Lung (tissue), 12 donors: Measurements from ENCODE around the gene GNA15. TPM values are rescaled to one million over a fixed set of nuclear protein-coding genes. Genes with fewer than 3 reads are reported as not detected.

Source experiments
- ATAC-seq: fragments of 200-7000 bp; cut with Tn5 transposase; one replicate; pipeline ENCODE4 v1.9.1; 2020; ENCODE audit warnings: moderate number of reproducible peaks; ENCODE audit not compliant: insufficient read depth, low FRiP score
- DNase-seq, 3 donors: peaks; one replicate each; pipeline ENCODE4 v3.0.0-alpha.2; 2013 to 2017
- H3K27ac ChIP-seq, 2 donors: one replicate each; pipeline ENCODE4 v1.5.1; 2013; ENCODE audit warnings: mild to moderate bottlenecking in 2 of 2, moderate library complexity in 2 of 2, control low read depth in 1 of 2, inconsistent platforms in 1 of 2, low read depth in 1 of 2, low read length in 1 of 2
- H3K27me3 ChIP-seq, 3 donors: one replicate each; pipeline ENCODE4 v1.5.1; 2013; ENCODE audit warnings: low read length in 2 of 3; ENCODE audit not compliant: control insufficient read depth in 3 of 3, insufficient read depth in 3 of 3
- H3K36me3 ChIP-seq, 4 donors: one replicate each; pipeline ENCODE4 v1.5.1; 2013; ENCODE audit warnings: low read length in 4 of 4, mild to moderate bottlenecking in 1 of 4, moderate library complexity in 1 of 4; ENCODE audit not compliant: control insufficient read depth in 4 of 4, insufficient read depth in 4 of 4
- H3K4me1 ChIP-seq, 5 donors: one replicate each; pipeline ENCODE4 v1.5.1; 2013; ENCODE audit warnings: low read length in 5 of 5, mild to moderate bottlenecking in 2 of 5, moderate library complexity in 1 of 5; ENCODE audit not compliant: control insufficient read depth in 5 of 5, insufficient read depth in 5 of 5
- H3K4me3 ChIP-seq: one replicate; pipeline ENCODE4 v1.5.1; 2013; ENCODE audit warnings: mild to moderate bottlenecking, control low read depth, moderate library complexity
- H3K9ac ChIP-seq, 2 donors: one replicate each; pipeline ENCODE4 v1.5.1; 2013; ENCODE audit warnings: low read length in 2 of 2, control low read depth in 1 of 2; ENCODE audit not compliant: insufficient read depth in 1 of 2
- H3K9me3 ChIP-seq, 4 donors: one replicate each; pipeline ENCODE4 v1.5.1; 2013; ENCODE audit warnings: low read length in 3 of 4, mild to moderate bottlenecking in 1 of 4, moderate library complexity in 1 of 4; ENCODE audit not compliant: control insufficient read depth in 4 of 4, insufficient read depth in 3 of 4
- WGBS, 2 donors: extraction: QIAGEN DNeasy Blood & Tissue Kit; methylation state at CpG; one replicate each; pipeline ENCODE4 v1.1.7; 2013; 5-methylcytosine and 5-hydroxymethylcytosine counted together
- polyA plus RNA-seq, 2 donors: library from polyadenylated mRNA; stranded (reverse); fragments of 200-250 nt; gene quantifications; one replicate each; pipeline ENCODE4 v1.2.1, GENCODE V29; 2013
- total RNA-seq, 2 donors: library from RNA; depleted of rRNA in 1 of 2; stranded (reverse); fragments of >200 nt in 1 of 2; gene quantifications; one replicate each; pipeline ENCODE4 v1.2.1, GENCODE V29; 2014 to 2021
- TF ChIP-seq, protein P1 (sequence below): IDR thresholded peaks from 2 replicates; pipeline ENCODE4 v1.5.1; 2012; ENCODE audit warnings: mild to moderate bottlenecking; ENCODE audit errors: control extremely low read depth, extremely low read depth
- donor health status: control.
- donor health status: control.
- donor health status: Bipolar disorder and iron deficiency.
- donor health status: healthy.
- donor health status: DM: yes; HTN: yes; CAD: no.

Gene GNA15
- total and polyA plus RNA-seq, 4 donors, result 18.6 to 65.4 (median 28.7) TPM

DNA sequence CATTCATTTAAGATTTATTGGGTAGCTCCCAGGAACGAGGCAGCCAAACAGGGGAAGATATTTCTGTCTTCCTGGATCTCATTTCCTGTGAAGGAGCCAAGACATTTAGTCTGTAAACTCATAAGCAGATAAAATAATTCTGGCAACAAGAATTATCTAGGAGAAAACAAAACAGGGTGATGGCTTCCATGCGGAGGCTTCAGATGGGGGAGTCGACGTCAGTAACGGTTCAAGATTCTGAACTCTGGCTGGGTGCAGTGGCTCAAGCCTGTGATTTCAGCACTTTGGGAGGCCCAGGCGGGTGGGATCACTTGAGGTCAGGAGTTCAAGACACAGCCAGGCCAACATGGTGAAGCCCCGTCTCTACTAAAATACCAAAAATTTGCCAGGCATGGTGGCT lies 1.3 kb downstream of the GNA15 start:
- Histone ChIP-seq H3K4me1 (peaks cover 0 to 13% (median 3%) of the 10 kb centered on the region in 5 donors), H3K36me3 (no peaks in the 10 kb centered on the region), H3K9ac (no peak overlapping the region), H3K4me3 (no peak overlapping the region), H3K27ac (peak overlapping the region in 1 of 2 donors; percentile 76), H3K27me3 (no peaks in the 10 kb centered on the region), H3K9me3 (no peaks in the 10 kb centered on the region)
- ATAC-seq, result no peak
- peak; percentile 48 to 83 (median 61) for DNase-seq
- TF ChIP-seq, protein P1, sequence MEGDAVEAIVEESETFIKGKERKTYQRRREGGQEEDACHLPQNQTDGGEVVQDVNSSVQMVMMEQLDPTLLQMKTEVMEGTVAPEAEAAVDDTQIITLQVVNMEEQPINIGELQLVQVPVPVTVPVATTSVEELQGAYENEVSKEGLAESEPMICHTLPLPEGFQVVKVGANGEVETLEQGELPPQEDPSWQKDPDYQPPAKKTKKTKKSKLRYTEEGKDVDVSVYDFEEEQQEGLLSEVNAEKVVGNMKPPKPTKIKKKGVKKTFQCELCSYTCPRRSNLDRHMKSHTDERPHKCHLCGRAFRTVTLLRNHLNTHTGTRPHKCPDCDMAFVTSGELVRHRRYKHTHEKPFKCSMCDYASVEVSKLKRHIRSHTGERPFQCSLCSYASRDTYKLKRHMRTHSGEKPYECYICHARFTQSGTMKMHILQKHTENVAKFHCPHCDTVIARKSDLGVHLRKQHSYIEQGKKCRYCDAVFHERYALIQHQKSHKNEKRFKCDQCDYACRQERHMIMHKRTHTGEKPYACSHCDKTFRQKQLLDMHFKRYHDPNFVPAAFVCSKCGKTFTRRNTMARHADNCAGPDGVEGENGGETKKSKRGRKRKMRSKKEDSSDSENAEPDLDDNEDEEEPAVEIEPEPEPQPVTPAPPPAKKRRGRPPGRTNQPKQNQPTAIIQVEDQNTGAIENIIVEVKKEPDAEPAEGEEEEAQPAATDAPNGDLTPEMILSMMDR, result no peak
- WGBS, 2 donors, result 17 to 28% methylated on average over 7 of the region's 7 CpGs

DNA sequence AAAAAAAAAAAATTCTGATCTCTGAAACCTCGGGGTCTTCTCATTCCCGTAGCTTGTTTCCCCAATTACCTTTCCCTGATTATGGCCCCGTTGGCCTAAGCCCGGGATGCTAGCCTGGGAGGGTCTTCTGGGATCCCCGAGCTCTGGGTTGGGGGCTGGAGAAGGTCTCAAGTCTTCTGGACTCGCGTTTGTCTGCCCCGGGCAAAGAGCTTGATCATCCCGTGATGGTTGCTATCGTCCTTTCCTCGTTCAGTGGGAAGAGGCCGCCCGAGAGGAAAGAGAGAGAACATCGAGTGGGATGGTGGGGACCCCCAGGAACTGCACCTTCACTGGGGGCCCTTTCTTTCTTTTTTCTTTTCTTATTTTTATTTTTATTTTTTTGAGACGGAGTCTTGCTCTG lies 2.4 kb downstream of the GNA15 start:
- 57 to 82% methylated on average over 15 of the region's 15 CpGs for WGBS, 2 donors
- H3K4me1 ChIP-seq, result peaks cover 0 to 17% (median 3%) of the 10 kb centered on the region in 5 donors
- H3K4me3 ChIP-seq, result no peak overlapping the region

DNA sequence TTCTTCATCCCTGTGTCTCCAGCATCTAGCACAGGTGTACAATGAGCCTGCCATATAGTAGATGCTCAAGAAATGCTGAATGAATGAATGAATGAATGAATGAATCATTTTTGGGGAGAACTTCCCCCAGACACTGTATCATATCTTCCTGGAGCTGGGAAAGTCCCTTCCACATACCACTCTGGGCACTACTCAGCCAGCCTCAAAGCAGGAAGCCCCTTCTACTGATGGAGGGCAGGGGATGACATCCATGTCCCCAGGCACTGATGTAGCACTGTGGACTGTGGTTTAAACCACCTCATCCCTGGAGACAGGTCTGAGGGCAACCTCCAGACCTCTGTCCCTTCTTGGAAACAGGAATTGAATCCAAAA lies 4.8 kb downstream of the GNA15 start:
- ATAC-seq (no peak), DNase-seq (no peak)
- peaks cover 0 to 17% (median 3%) of the 10 kb centered on the region in 5 donors for H3K4me1 ChIP-seq
- no peaks in the 10 kb centered on the region for H3K9me3 ChIP-seq
- H3K4me3 ChIP-seq, result no peak overlapping the region
- H3K9ac ChIP-seq, result no peak overlapping the region
- H3K27me3 ChIP-seq, result no peaks in the 10 kb centered on the region
- no peaks in the 10 kb centered on the region for H3K36me3 ChIP-seq
- TF ChIP-seq, protein P1, result no peak
- peak overlapping the region in 1 of 2 donors; percentile 97 for H3K27ac ChIP-seq

More for the DNA sequence above, 2.4 kb downstream of the GNA15 start:
- DNase-seq, result no peak
- no peaks in the 10 kb centered on the region for H3K27me3 ChIP-seq
- TF ChIP-seq, protein P1, result no peak
- ATAC-seq, result no peak
- no peak overlapping the region for H3K27ac ChIP-seq
- no peaks in the 10 kb centered on the region for H3K9me3 ChIP-seq
- no peaks in the 10 kb centered on the region for H3K36me3 ChIP-seq
- no peak overlapping the region for H3K9ac ChIP-seq

DNA sequence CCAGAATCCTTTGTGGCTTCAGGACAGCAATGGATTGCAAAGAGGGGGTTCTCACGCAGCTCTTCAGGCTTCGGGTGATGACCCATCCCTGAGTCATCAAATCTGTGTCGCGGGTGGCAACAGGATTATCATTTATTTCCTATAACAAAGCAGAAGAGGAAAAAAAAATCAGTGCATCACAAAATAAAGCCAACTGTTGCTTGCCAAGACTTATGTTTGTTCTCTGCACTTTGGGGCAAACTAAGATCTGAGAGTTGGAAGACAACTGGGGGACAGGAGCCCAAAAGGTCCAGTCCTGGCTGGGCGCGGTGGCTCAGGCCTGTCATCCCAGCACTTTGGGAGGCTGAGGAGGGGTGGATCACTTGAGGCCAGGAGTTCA lies 6.4 kb downstream of the GNA15 start:
- DNase-seq (peak in 1 of 3 donors; percentile 31), ATAC-seq (peak; percentile 54)
- Histone ChIP-seq H3K9me3 (no peaks in the 10 kb centered on the region), H3K36me3 (no peaks in the 10 kb centered on the region), H3K4me3 (no peak overlapping the region), H3K27ac (peak overlapping the region; percentile 61 to 97), H3K27me3 (no peaks in the 10 kb centered on the region), H3K4me1 (peaks cover 0 to 12% (median 3%) of the 10 kb centered on the region in 5 donors), H3K9ac (no peak overlapping the region)
- TF ChIP-seq, protein P1, result no peak
- 39 to 41% methylated on average over 6 of the region's 6 CpGs for WGBS, 2 donors
